KOPT-K1 (cell line): ENCODE measurements around the gene PSMB10.

Source experiments
- H3K27ac ChIP-seq: fragments of 200-600 bp; sonication (generic); 2 replicates; pipeline ENCODE4 v1.5.1; 2016; ENCODE audit warnings: antibody characterized with exemption, mild to moderate bottlenecking, low read depth, low read length; ENCODE audit not compliant: poor library complexity, severe bottlenecking
- H3K36me3 ChIP-seq: fragments of 200-600 bp; sonication (generic); 2 replicates; pipeline ENCODE4 v1.5.1; 2017; ENCODE audit warnings: antibody characterized with exemption, mild to moderate bottlenecking, low read length, moderate library complexity; ENCODE audit not compliant: insufficient read depth
- H3K9me3 ChIP-seq: fragments of 200-600 bp; sonication (generic); 2 replicates; pipeline ENCODE4 v1.5.1; 2017; ENCODE audit warnings: antibody characterized with exemption, low read length, mild to moderate bottlenecking; ENCODE audit not compliant: insufficient read depth, poor library complexity, severe bottlenecking

Gene PSMB10

DNA sequence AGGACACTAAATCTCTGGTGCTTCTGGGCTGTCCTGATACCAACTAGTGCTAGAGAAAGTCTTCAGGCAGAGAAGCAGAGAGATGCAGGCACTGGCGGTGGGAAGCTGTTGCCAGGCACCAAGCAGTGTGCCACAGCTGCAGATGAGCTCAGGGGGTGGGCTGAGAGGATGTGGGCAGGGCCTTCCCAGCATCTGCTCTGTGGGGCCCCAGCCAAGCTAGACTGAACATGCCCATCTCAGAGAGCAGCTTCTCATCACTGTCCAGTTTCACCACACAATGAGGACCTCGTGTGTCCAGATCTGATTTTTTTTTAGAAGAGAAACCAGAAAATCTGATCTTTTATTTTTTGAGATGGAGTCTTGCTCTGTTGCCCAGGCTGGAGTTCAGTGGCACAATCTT, 26.5 kb downstream of the PSMB10 start:
- Histone ChIP-seq H3K9me3 (no peaks in the 10 kb centered on the region), H3K27ac (peak overlapping the region; percentile 8), H3K36me3 (peaks cover 34% of the 10 kb centered on the region)

DNA sequence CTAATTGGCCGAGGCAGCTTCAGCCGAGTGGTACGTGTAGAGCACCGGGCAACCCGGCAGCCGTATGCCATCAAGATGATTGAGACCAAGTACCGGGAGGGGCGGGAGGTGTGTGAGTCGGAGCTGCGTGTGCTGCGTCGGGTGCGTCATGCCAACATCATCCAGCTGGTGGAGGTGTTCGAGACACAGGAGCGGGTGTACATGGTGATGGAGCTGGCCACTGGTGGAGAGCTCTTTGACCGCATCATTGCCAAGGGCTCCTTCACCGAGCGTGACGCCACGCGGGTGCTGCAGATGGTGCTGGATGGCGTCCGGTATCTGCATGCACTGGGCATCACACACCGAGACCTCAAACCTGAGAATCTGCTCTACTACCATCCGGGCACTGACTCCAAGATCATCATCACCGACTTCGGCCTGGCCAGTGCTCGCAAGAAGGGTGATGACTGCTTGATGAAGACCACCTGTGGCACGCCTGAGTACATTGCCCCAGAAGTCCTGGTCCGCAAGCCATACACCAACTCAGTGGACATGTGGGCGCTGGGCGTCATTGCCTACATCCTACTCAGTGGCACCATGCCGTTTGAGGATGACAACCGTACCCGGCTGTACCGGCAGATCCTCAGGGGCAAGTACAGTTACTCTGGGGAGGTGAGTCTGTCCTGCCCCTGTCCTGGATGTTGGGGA, 27.5 kb downstream of the PSMB10 start:
- no peak overlapping the region for H3K27ac ChIP-seq
- peaks cover 34% of the 10 kb centered on the region for H3K36me3 ChIP-seq
- no peaks in the 10 kb centered on the region for H3K9me3 ChIP-seq

GRCh38 chr16:67907397-67908180, 29.1 kb downstream of the PSMB10 start:
- no peaks in the 10 kb centered on the region for H3K9me3 ChIP-seq
- peaks cover 38% of the 10 kb centered on the region for H3K36me3 ChIP-seq
- no peak overlapping the region for H3K27ac ChIP-seq

DNA sequence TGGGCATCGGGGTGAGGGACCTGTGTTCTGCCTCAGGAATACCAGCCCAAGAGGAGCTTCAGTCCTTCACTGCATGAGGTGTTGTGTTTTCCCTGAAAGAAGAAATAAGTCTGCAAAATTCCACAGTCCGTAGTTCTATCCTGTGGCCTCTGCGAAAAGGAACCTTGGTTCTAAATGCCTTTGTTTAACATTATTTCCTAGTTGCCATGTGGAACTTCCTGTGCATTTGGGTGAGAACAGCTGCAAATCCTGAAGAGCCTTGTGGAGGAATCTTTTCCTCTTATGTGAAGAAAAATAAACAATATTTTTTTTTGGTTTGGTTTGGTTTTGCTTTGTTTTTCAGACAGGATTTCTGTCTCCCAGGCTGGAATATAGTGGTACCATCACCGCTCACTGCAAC, 33.8 kb downstream of the PSMB10 start:
- peaks cover 15% of the 10 kb centered on the region for H3K36me3 ChIP-seq
- no peak overlapping the region for H3K27ac ChIP-seq
- no peaks in the 10 kb centered on the region for H3K9me3 ChIP-seq

- no peaks in the 10 kb centered on the region for H3K9me3 ChIP-seq
- H3K36me3 ChIP-seq, result peaks cover 20% of the 10 kb centered on the region
- H3K27ac ChIP-seq, result no peak overlapping the region
Observed at GRCh38 chr16:67901734-67902133, 34.9 kb downstream of the PSMB10 start.

- Histone ChIP-seq H3K36me3 (peaks cover 11% of the 10 kb centered on the region; the same call in 1 of the 2 replicates), H3K27ac (no peak overlapping the region), H3K9me3 (no peaks in the 10 kb centered on the region)
Observed at GRCh38 chr16:67897231-67897630, 39.4 kb downstream of the PSMB10 start.

GRCh38 chr16:67893743-67894399, 42.8 kb downstream of the PSMB10 start:
- H3K36me3 ChIP-seq, result 0 out of 2 replicates have a peak, but pooled peaks cover 6% of the 10 kb centered on the region
- no peaks in the 10 kb centered on the region for H3K9me3 ChIP-seq
- peak overlapping the region; percentile 79 for H3K27ac ChIP-seq

- Histone ChIP-seq H3K36me3 (0 out of 2 replicates have a peak, but pooled peaks cover 6% of the 10 kb centered on the region), H3K9me3 (no peaks in the 10 kb centered on the region), H3K27ac (peak within 1 kb of the TSS; percentile 79)
Observed at GRCh38 chr16:67892899-67893742, 43.5 kb downstream of the PSMB10 start, which contains the start of gene PSKH1. Gene PSKH1, plus strand, starts transcription at chr16:67893254. Its CDS starts 15,496 bp downstream, at chr16:67908750.

GRCh38 chr16:67892375-67892774, 44.3 kb downstream of the PSMB10 start:
- H3K9me3 ChIP-seq, result no peaks in the 10 kb centered on the region
- peak overlapping the region; percentile 79 for H3K27ac ChIP-seq
- H3K36me3 ChIP-seq, result 0 out of 2 replicates have a peak, but pooled peaks cover 2% of the 10 kb centered on the region

GRCh38 chr16:67888331-67888730, 48.3 kb downstream of the PSMB10 start:
- H3K9me3 ChIP-seq, result no peaks in the 10 kb centered on the region
- H3K36me3 ChIP-seq, result peaks cover 38% of the 10 kb centered on the region
- H3K27ac ChIP-seq, result no peak overlapping the region

- Histone ChIP-seq H3K9me3 (no peaks in the 10 kb centered on the region), H3K27ac (no peak overlapping the region), H3K36me3 (peaks cover 57% of the 10 kb centered on the region)
Observed at GRCh38 chr16:67886387-67886786, 50.3 kb downstream of the PSMB10 start.

DNA sequence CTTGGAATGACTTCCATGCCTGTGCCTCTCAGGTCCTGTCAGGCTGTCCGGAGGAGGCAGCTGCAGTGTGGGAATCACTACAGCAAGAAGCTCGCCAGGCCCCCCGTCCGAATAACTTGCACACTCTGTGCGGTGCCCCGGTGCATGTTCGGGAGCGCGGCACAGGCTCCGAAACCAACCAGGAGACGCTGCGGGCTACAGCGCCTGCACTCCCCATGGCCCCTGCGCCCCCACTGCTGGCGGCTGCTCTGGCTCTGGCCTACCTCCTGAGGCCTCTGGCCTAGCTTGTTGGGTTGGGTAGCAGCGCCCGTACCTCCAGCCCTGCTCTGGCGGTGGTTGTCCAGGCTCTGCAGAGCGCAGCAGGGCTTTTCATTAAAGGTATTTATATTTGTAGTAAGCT, 50.7 kb downstream of the PSMB10 start:
- H3K36me3 ChIP-seq, result peaks cover 62% of the 10 kb centered on the region
- H3K9me3 ChIP-seq, result no peaks in the 10 kb centered on the region
- no peak overlapping the region for H3K27ac ChIP-seq

GRCh38 chr16:67885545-67885944, 51.1 kb downstream of the PSMB10 start:
- Histone ChIP-seq H3K27ac (no peak overlapping the region), H3K9me3 (no peaks in the 10 kb centered on the region), H3K36me3 (peaks cover 66% of the 10 kb centered on the region)

DNA sequence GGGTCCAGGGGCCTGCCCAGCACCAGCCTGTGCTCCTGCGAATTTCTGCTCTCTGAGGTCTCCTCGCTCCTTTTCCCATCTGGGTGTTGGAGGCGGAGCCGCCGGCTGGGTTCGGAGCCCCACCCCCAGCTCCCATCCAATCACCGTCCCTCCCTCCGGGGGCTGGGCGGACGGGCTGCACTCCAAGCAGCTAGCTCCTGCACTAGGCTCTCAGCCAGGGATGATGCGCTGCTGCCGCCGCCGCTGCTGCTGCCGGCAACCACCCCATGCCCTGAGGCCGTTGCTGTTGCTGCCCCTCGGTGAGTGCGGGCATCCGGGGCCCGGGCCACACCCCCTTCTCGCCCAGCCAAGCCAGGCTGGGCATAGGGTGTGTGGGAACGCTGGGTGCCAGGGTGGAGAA, 52.0 kb downstream of the PSMB10 start, which contains the start of gene NRN1L:
NRN1L (plus strand) TSS at position 202 of the 400 bp plus-strand sequence; CDS start at position 221, 19 bp downstream.
- H3K36me3 ChIP-seq, result peaks cover 74% of the 10 kb centered on the region
- H3K9me3 ChIP-seq, result no peaks in the 10 kb centered on the region
- H3K27ac ChIP-seq, result no peak within 1 kb of the TSS
